HepG2 (cell line): Measurements from ENCODE around the gene PRR12. TPM values are rescaled to one million over a fixed set of nuclear protein-coding genes. Genes with fewer than 3 reads are reported as not detected.
A peak's percentile ranks its signal among the peaks of the same experiment; 100 is the strongest.

Source experiments
- ASH2L ChIP-seq: fragments of 300-600, 200-600 bp; sonication (generic); IDR thresholded peaks from 2 replicates; pipeline ENCODE4 v1.7.0; 2017; ENCODE audit warnings: low read depth, mild to moderate bottlenecking, moderate library complexity, mixed read lengths, low read length; ENCODE audit not compliant: insufficient read length
- ATAD3A ChIP-seq: sonication (generic); formaldehyde crosslinking; IDR thresholded peaks from 2 replicates; pipeline ENCODE4 v1.4.0; 2020; ENCODE audit warnings: missing genetic modification reagents
- ATF7 ChIP-seq, 2 experiments: fragments of 450-650 bp in 1 of 2; sonication (generic) in 1 of 2; formaldehyde crosslinking in 1 of 2; IDR thresholded peaks; 2 replicates each; pipeline versions ENCODE4 v1.4.0 to v1.6.1; 2016 to 2020; ENCODE audit warnings: antibody characterized with exemption in 1 of 2, mild to moderate bottlenecking in 1 of 2, missing genetic modification reagents in 1 of 2
- CHD2 ChIP-seq: IDR thresholded peaks from 2 replicates; pipeline ENCODE4 v1.6.1; 2011; ENCODE audit warnings: low read depth, low read length, improper control_type of control experiment
- GPN1 ChIP-seq: sonication (generic); formaldehyde crosslinking; IDR thresholded peaks from 2 replicates; pipeline ENCODE4 v1.5.1; 2020; ENCODE audit warnings: missing genetic modification reagents, borderline replicate concordance
- IKZF4 ChIP-seq: sonication (generic); formaldehyde crosslinking; IDR thresholded peaks from 2 replicates; pipeline ENCODE4 v1.5.1; 2020; ENCODE audit warnings: borderline replicate concordance, mild to moderate bottlenecking, low read depth, missing genetic modification reagents; ENCODE audit errors: not compliant biosample characterization
- KAT8 ChIP-seq: IDR thresholded peaks from 2 replicates; pipeline ENCODE4 v1.6.1; 2016; ENCODE audit warnings: missing genetic modification reagents, missing compliant biosample characterization
- NFE2L2 ChIP-seq: fragments of 150-350 bp; IDR thresholded peaks from 2 replicates; pipeline ENCODE4 v1.6.1; 2014; ENCODE audit warnings: low read length
- RFXAP ChIP-seq: sonication (generic); formaldehyde crosslinking; IDR thresholded peaks from 2 replicates; pipeline ENCODE4 v1.4.0; 2020; ENCODE audit warnings: missing genetic modification reagents, borderline replicate concordance
- RXRA ChIP-seq: sonication (generic); formaldehyde crosslinking; IDR thresholded peaks from 2 replicates; pipeline ENCODE4 v1.5.1; 2020; ENCODE audit warnings: missing genetic modification reagents
- SMYD3 ChIP-seq: sonication (generic); formaldehyde crosslinking; IDR thresholded peaks from 2 replicates; pipeline ENCODE4 v1.8.1; 2023; ENCODE audit warnings: mild to moderate bottlenecking, missing genetic modification reagents
- SP140L ChIP-seq: sonication (generic); formaldehyde crosslinking; IDR thresholded peaks from 2 replicates; pipeline ENCODE4 v1.4.0; 2020; ENCODE audit warnings: missing genetic modification reagents, borderline replicate concordance
- TRIM24 ChIP-seq: sonication (generic); formaldehyde crosslinking; IDR thresholded peaks from 2 replicates; pipeline ENCODE4 v1.8.0; 2022; ENCODE audit warnings: mild to moderate bottlenecking, missing genetic modification reagents
- TSC22D2 ChIP-seq: sonication (generic); formaldehyde crosslinking; IDR thresholded peaks from 2 replicates; pipeline ENCODE4 v1.5.1; 2020; ENCODE audit warnings: missing genetic modification reagents, mild to moderate bottlenecking, borderline replicate concordance
- XRCC5 ChIP-seq: fragments of 200-400 bp; formaldehyde crosslinking; optimal IDR thresholded peaks from 2 replicates; pipeline ENCODE3; 2017; ENCODE audit warnings: mild to moderate bottlenecking, low read length
- YEATS4 ChIP-seq: sonication (generic); formaldehyde crosslinking; IDR thresholded peaks from 2 replicates; pipeline ENCODE4 v1.4.0; 2020; ENCODE audit warnings: missing genetic modification reagents, borderline replicate concordance
- ZFP1 ChIP-seq: IDR thresholded peaks from 2 replicates; pipeline ENCODE4 v1.6.1; 2016
- ZFP62 ChIP-seq: sonication (generic); formaldehyde crosslinking; IDR thresholded peaks from 2 replicates; pipeline ENCODE4 v1.4.0; 2020; ENCODE audit warnings: missing genetic modification reagents
- ZNF33B ChIP-seq: sonication (generic); formaldehyde crosslinking; IDR thresholded peaks from 2 replicates; pipeline ENCODE4 v1.5.1; 2020; ENCODE audit warnings: mild to moderate bottlenecking, missing genetic modification reagents
- ZNF350 ChIP-seq: sonication (generic); formaldehyde crosslinking; IDR thresholded peaks from 2 replicates; pipeline ENCODE4 v1.4.0; 2020; ENCODE audit warnings: mild to moderate bottlenecking, low read depth, missing genetic modification reagents, borderline replicate concordance
- ZNF432 ChIP-seq: sonication (generic); formaldehyde crosslinking; IDR thresholded peaks from 2 replicates; pipeline ENCODE4 v1.5.0; 2020; ENCODE audit warnings: missing genetic modification reagents, mild to moderate bottlenecking, borderline replicate concordance
- ZNF749 ChIP-seq: sonication (generic); formaldehyde crosslinking; IDR thresholded peaks from 2 replicates; pipeline ENCODE4 v1.8.0; 2022; ENCODE audit warnings: mild to moderate bottlenecking, missing genetic modification reagents, moderate library complexity, borderline replicate concordance
- ZNF780A ChIP-seq: sonication (generic); formaldehyde crosslinking; IDR thresholded peaks from 2 replicates; pipeline ENCODE4 v1.8.0; 2022; ENCODE audit warnings: mild to moderate bottlenecking, missing genetic modification reagents, moderate library complexity
- ZNF883 ChIP-seq: sonication (generic); formaldehyde crosslinking; IDR thresholded peaks from 2 replicates; pipeline ENCODE4 v1.5.1; 2020; ENCODE audit warnings: mild to moderate bottlenecking, missing genetic modification reagents; ENCODE audit errors: not compliant biosample characterization
- polyA plus RNA-seq, 8 experiments: library from polyadenylated mRNA; depleted of rRNA in 3 of 8; stranded (reverse) in 7 of 8; unstranded in 1 of 8; fragments of >200 nt; fragmentation: Illumina TruSeq in 4 of 8; extraction: Trizol in 4 of 8; gene quantifications; 2 replicates each; pipeline versions ENCODE4 v1.2.1 to v1.2.3, GENCODE V29; 2011 to 2016; ENCODE audit warnings: low read depth in 4 of 8, missing spikeins in 1 of 8, mixed read lengths in 1 of 8; ENCODE audit not compliant: insufficient read depth in 1 of 8
- total RNA-seq, 5 experiments: library from RNA; depleted of rRNA; stranded (reverse); fragments of >200 nt; fragmentation: Illumina TruSeq; extraction: Trizol; gene quantifications; 2 replicates each; pipeline ENCODE4 v1.2.3, GENCODE V29; 2016; ENCODE audit warnings: low read depth in 1 of 5
- TF ChIP-seq, protein P1 (sequence below): sonication (generic); formaldehyde crosslinking; IDR thresholded peaks from 2 replicates; pipeline ENCODE4 v1.4.0; 2020; ENCODE audit warnings: mild to moderate bottlenecking, missing genetic modification reagents, borderline replicate concordance
- TF ChIP-seq, protein P2 (sequence below): sonication (generic); formaldehyde crosslinking; IDR thresholded peaks from 2 replicates; pipeline ENCODE4 v1.5.1; 2020; ENCODE audit warnings: missing genetic modification reagents, mild to moderate bottlenecking, borderline replicate concordance

The PRR12 gene
- total and polyA plus RNA-seq, 2 of the 13 experiments (the other 11 are each of a cell fraction or from before 2014, with no cell fraction given): 0.62 to 1.5 TPM

DNA sequence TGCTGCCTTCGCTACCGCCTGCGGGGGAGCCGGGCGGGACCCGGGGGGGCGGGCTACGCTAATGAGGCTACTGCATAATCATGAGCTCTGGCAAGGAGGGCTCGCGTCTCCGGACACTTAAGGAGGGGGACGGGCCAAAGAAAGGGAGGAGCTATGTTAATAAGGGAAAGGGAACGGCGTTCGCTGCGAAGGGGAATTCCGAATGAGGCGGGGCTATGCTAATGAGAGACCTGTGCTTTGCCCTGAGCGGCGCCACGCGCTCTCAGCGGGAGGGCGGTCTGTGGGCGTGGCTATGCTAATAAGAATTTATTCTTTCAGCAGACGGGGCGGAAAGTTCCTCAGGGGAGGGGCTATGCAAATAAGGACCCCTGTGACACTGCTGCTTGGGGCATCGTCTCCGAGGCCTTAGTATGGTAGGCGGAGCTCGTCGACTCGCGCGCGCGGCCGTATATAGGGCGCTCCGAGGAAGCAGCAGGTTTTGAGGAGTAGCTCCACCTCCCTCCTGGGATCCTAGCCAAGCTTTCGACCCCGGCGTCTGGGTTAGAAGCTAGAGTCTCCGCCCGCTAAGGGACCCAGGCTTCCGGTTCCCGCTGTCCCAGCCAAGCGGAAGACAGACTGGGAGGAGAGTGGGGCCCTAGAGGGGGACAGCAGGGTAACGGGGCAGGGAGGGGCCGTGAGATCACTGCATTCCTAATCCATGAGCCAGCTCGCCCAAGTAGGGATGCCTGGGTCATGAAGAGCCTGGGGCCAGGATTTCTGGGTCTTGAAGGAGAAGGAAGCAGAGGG is 49.3 kb downstream of the PRR12 start, which contains the start of gene RRAS (continued):
- TF ChIP-seq GPN1 (CRISPR knock-in tag): no peak
- TF ChIP-seq ATAD3A (CRISPR knock-in tag): no peak
- peak; percentile 29 for TF ChIP-seq ZNF883 (CRISPR knock-in tag)
- TF ChIP-seq, protein P1, sequence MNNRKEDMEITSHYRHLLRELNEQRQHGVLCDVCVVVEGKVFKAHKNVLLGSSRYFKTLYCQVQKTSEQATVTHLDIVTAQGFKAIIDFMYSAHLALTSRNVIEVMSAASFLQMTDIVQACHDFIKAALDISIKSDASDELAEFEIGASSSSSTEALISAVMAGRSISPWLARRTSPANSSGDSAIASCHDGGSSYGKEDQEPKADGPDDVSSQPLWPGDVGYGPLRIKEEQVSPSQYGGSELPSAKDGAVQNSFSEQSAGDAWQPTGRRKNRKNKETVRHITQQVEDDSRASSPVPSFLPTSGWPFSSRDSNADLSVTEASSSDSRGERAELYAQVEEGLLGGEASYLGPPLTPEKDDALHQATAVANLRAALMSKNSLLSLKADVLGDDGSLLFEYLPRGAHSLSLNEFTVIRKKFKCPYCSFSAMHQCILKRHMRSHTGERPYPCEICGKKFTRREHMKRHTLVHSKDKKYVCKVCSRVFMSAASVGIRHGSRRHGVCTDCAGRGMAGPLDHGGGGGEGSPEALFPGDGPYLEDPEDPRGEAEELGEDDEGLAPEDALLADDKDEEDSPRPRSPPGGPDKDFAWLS (CRISPR knock-in tag): no peak
- peak; percentile 58 for TF ChIP-seq IKZF4 (CRISPR knock-in tag)
- TF ChIP-seq KAT8 (CRISPR knock-in tag): peak; percentile 83
- TF ChIP-seq ATF7 (IDR thresholded peaks at IDR 0.05): peak; percentile 69
- TF ChIP-seq ATF7 (CRISPR knock-in tag; IDR thresholded peaks at IDR 0.05): peak; percentile 96
- peak; percentile 61; the same call in 1 of the 2 replicates for TF ChIP-seq YEATS4 (CRISPR knock-in tag)
- TF ChIP-seq, protein P2, sequence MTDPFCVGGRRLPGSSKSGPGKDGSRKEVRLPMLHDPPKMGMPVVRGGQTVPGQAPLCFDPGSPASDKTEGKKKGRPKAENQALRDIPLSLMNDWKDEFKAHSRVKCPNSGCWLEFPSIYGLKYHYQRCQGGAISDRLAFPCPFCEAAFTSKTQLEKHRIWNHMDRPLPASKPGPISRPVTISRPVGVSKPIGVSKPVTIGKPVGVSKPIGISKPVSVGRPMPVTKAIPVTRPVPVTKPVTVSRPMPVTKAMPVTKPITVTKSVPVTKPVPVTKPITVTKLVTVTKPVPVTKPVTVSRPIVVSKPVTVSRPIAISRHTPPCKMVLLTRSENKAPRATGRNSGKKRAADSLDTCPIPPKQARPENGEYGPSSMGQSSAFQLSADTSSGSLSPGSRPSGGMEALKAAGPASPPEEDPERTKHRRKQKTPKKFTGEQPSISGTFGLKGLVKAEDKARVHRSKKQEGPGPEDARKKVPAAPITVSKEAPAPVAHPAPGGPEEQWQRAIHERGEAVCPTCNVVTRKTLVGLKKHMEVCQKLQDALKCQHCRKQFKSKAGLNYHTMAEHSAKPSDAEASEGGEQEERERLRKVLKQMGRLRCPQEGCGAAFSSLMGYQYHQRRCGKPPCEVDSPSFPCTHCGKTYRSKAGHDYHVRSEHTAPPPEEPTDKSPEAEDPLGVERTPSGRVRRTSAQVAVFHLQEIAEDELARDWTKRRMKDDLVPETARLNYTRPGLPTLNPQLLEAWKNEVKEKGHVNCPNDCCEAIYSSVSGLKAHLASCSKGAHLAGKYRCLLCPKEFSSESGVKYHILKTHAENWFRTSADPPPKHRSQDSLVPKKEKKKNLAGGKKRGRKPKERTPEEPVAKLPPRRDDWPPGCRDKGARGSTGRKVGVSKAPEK (CRISPR knock-in tag): no peak
- TF ChIP-seq ZNF432 (CRISPR knock-in tag): no peak
- no peak; the same call in 1 of the 2 replicates for TF ChIP-seq TSC22D2 (CRISPR knock-in tag)
- TF ChIP-seq RXRA (CRISPR knock-in tag): peak; percentile 92
- TF ChIP-seq RFXAP (CRISPR knock-in tag): no peak
- TF ChIP-seq ZNF780A (CRISPR knock-in tag): no peak
- no peak for TF ChIP-seq TRIM24 (CRISPR knock-in tag)
- TF ChIP-seq ZNF350 (CRISPR knock-in tag): peak; percentile 79; the same call in 1 of the 2 replicates
- no peak for TF ChIP-seq XRCC5
- TF ChIP-seq ZFP1 (CRISPR knock-in tag): no peak
- TF ChIP-seq NFE2L2: no peak
- TF ChIP-seq ZNF33B (CRISPR knock-in tag): 0 out of 2 replicates have a peak, but pooled peaks have one; percentile 48
- 0 out of 2 replicates have a peak, but pooled peaks have one; percentile 26 for TF ChIP-seq SP140L (CRISPR knock-in tag)
- TF ChIP-seq CHD2: no peak
- TF ChIP-seq ZFP62: no peak
- TF ChIP-seq ASH2L: peak; percentile 86
- 0 out of 2 replicates have a peak, but pooled peaks have one; percentile 35 for TF ChIP-seq ZNF749 (CRISPR knock-in tag)
- TF ChIP-seq SMYD3 (CRISPR knock-in tag): no peak
